Hepatocyte (in vitro differentiated cells): ENCODE data around the gene PSD. TPM values are rescaled to one million over a fixed set of nuclear protein-coding genes. Genes with fewer than 3 reads are reported as not detected.

Experiments
- DNase-seq: peaks from one replicate; pipeline ENCODE4 v3.0.0-alpha.2; 2016; ENCODE audit warnings: low spot score
- H2AFZ ChIP-seq: fragments of 200-600 bp; sonication (generic); 2 replicates; pipeline ENCODE4 v1.6.0; 2016; ENCODE audit warnings: antibody characterized with exemption, mild to moderate bottlenecking
- H3K27ac ChIP-seq: fragments of 200-600 bp; sonication (generic); 2 replicates; pipeline ENCODE4 v1.5.1; 2016; ENCODE audit warnings: mild to moderate bottlenecking
- H3K27me3 ChIP-seq: fragments of 200-600 bp; sonication (generic); 2 replicates; pipeline ENCODE4 v1.6.1; 2016
- H3K36me3 ChIP-seq: fragments of 200-600 bp; sonication (generic); replicated peaks from 2 replicates; pipeline ENCODE4 v1.5.1; 2016; ENCODE audit warnings: low read depth; ENCODE audit not compliant: insufficient read depth
- H3K4me1 ChIP-seq: fragments of 200-600 bp; sonication (generic); 2 replicates; pipeline ENCODE4 v1.5.1; 2016; ENCODE audit warnings: mild to moderate bottlenecking, moderate library complexity; ENCODE audit not compliant: insufficient read depth
- H3K4me2 ChIP-seq: fragments of 200-600 bp; sonication (generic); 2 replicates; pipeline ENCODE4 v1.6.0; 2016
- H3K4me3 ChIP-seq: fragments of 200-600 bp; sonication (generic); 2 replicates; pipeline ENCODE4 v1.5.1; 2016; ENCODE audit warnings: mild to moderate bottlenecking
- H3K79me2 ChIP-seq: fragments of 200-600 bp; sonication (generic); 2 replicates; pipeline ENCODE4 v1.6.0; 2017; ENCODE audit warnings: mild to moderate bottlenecking
- H3K9me2 ChIP-seq: fragments of 200-600 bp; sonication (generic); replicated peaks from 2 replicates; pipeline ENCODE4 v1.6.0; 2017; ENCODE audit warnings: mild to moderate bottlenecking; ENCODE audit not compliant: insufficient read depth
- H3K9me3 ChIP-seq: fragments of 200-600 bp; sonication (generic); 2 replicates; pipeline ENCODE4 v1.5.1; 2016; ENCODE audit warnings: low read depth, mild to moderate bottlenecking
- H4K20me1 ChIP-seq: fragments of 200-600 bp; sonication (generic); 2 replicates; pipeline ENCODE4 v1.6.0; 2016; ENCODE audit warnings: mild to moderate bottlenecking; ENCODE audit not compliant: insufficient read depth, poor library complexity, severe bottlenecking
- EZH2 ChIP-seq: fragments of 200-600 bp; sonication (generic); IDR thresholded peaks from 2 replicates; pipeline ENCODE4 v1.6.1; 2016; ENCODE audit warnings: antibody characterized with exemption, mild to moderate bottlenecking, borderline replicate concordance
- EZH2phosphoT487 ChIP-seq: fragments of 200-600 bp; sonication (generic); IDR thresholded peaks from one replicate; pipeline ENCODE4 v1.6.1; 2018; ENCODE audit warnings: antibody characterized with exemption, mild to moderate bottlenecking, low read depth, moderate library complexity; ENCODE audit not compliant: unreplicated experiment, severe bottlenecking
- WGBS: methylation state at CpG from one replicate; pipeline ENCODE4 v1.1.6; 2016; ENCODE audit warnings: low lambda C conversion rate; ENCODE audit errors: missing lambda C conversion rate; 5-methylcytosine and 5-hydroxymethylcytosine counted together
- polyA plus RNA-seq: library from polyadenylated mRNA; unstranded; fragments of >200 nt; fragmentation: Nextera tagmentation; extraction: Ambion mirVana; gene quantifications from 2 replicates; pipeline ENCODE4 v1.2.1, GENCODE V29; 2016
- total RNA-seq: library from RNA; depleted of rRNA; stranded (reverse); fragments of >200 nt; gene quantifications from 2 replicates; pipeline ENCODE4 v1.2.3, GENCODE V29; 2014
- TF ChIP-seq, protein P1 (sequence below): fragments of 200-600 bp; sonication (generic); IDR thresholded peaks from 2 replicates; pipeline ENCODE4 v1.5.1; 2016; ENCODE audit warnings: antibody characterized with exemption, mild to moderate bottlenecking; ENCODE audit not compliant: poor library complexity

Gene PSD
- total RNA-seq (9.9 and 13.1 TPM in 2 replicates), polyA plus RNA-seq (20.1 and 21.5 TPM in 2 replicates)

DNA sequence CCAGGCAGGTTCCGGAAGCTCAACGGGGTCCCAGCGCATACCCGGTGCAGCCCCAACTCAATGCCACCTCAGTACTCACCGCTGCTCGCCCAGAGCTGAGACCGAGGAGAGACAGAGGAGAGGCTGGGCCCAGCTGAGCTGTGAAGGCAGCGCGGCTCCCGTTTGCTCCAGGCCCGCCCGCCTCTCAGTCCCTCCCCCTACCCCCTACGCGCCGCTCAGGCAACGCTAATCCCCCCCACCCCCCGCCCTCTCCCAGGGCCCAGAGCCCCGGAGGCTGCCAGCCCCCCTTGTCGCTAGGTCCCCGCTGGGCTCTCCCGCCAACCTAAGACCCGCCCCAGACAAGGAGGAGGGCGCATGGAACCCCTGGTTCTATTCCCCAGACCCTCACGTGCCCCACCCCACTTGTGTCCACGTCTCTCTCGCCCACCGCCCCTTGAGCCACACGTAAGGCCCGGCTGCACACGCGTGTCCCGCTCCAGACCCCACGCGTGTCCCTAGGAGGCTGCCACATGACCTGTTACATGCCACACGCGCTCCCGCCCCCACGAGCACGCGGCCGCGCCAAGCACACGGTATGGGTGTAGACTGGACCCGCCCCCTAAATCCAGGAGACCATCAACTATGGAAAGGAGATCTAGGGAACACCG, at the start of gene PSD:
TSS of gene PSD (minus strand) at position 164 of the 647 bp plus-strand sequence. CDS start 1,747 bp downstream, outside the sequence.
- peak within 1 kb of the TSS; percentile 100 for H3K4me2 ChIP-seq
- peaks cover 15% of the 10 kb centered on the region for H3K79me2 ChIP-seq
- H3K9me2 ChIP-seq: no peaks in the 10 kb centered on the region
- peaks cover 14% of the 10 kb centered on the region for H3K27me3 ChIP-seq
- H2AFZ ChIP-seq: no peak within 1 kb of the TSS
- WGBS: 7% methylated on average over 30 of the region's 45 CpGs
- H3K4me1 ChIP-seq: peaks cover 24% of the 10 kb centered on the region
- H3K4me3 ChIP-seq: peak within 1 kb of the TSS; percentile 63
- H4K20me1 ChIP-seq: peaks cover 5% of the 10 kb centered on the region
- H3K27ac ChIP-seq: no peak within 1 kb of the TSS
- no peak for DNase-seq
- no peaks in the 10 kb centered on the region for H3K9me3 ChIP-seq
- H3K36me3 ChIP-seq: no peaks in the 10 kb centered on the region
- TF ChIP-seq EZH2phosphoT487 (no peak), EZH2 (no peak)
- TF ChIP-seq, protein P1, sequence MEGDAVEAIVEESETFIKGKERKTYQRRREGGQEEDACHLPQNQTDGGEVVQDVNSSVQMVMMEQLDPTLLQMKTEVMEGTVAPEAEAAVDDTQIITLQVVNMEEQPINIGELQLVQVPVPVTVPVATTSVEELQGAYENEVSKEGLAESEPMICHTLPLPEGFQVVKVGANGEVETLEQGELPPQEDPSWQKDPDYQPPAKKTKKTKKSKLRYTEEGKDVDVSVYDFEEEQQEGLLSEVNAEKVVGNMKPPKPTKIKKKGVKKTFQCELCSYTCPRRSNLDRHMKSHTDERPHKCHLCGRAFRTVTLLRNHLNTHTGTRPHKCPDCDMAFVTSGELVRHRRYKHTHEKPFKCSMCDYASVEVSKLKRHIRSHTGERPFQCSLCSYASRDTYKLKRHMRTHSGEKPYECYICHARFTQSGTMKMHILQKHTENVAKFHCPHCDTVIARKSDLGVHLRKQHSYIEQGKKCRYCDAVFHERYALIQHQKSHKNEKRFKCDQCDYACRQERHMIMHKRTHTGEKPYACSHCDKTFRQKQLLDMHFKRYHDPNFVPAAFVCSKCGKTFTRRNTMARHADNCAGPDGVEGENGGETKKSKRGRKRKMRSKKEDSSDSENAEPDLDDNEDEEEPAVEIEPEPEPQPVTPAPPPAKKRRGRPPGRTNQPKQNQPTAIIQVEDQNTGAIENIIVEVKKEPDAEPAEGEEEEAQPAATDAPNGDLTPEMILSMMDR: no peak

DNA sequence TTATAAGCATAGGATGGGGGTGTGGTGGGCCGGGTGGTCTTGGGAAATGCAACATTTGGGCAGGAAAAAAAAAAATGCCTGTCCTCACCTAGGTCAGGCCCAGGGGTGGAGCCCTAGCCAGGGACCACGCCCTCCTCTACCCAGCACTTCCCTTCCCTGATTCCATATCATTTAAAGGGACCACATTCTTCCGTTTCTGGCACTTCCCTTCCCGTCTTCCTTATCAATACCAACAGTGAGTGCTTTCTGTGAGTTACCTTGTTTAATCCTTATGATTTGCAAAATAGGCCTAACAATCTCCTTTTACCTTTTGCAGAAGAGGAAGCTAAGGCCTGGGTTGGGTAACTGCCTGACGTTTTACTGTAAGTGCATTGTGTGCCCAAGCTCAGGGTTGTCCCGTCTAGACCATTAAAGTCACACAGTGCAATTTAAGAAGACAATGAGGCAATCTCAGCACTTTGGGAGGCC, 49.4 kb upstream of the PSD start:
- no peak for DNase-seq
- H3K36me3 ChIP-seq: no peaks in the 10 kb centered on the region
- peaks cover 8% of the 10 kb centered on the region for H3K4me1 ChIP-seq
- H3K9me2 ChIP-seq: no peaks in the 10 kb centered on the region
- no peak overlapping the region for H3K27ac ChIP-seq
- H3K9me3 ChIP-seq: no peaks in the 10 kb centered on the region
- peaks cover 7% of the 10 kb centered on the region for H3K79me2 ChIP-seq
- H2AFZ ChIP-seq: no peak overlapping the region
- H4K20me1 ChIP-seq: no peaks in the 10 kb centered on the region
- TF ChIP-seq EZH2 (no peak), EZH2phosphoT487 (no peak)
- TF ChIP-seq, protein P1: no peak
- no peak overlapping the region for H3K4me3 ChIP-seq
- H3K27me3 ChIP-seq: no peaks in the 10 kb centered on the region
- H3K4me2 ChIP-seq: no peak overlapping the region
- 76% methylated on average over 6 of the region's 6 CpGs for WGBS

DNA sequence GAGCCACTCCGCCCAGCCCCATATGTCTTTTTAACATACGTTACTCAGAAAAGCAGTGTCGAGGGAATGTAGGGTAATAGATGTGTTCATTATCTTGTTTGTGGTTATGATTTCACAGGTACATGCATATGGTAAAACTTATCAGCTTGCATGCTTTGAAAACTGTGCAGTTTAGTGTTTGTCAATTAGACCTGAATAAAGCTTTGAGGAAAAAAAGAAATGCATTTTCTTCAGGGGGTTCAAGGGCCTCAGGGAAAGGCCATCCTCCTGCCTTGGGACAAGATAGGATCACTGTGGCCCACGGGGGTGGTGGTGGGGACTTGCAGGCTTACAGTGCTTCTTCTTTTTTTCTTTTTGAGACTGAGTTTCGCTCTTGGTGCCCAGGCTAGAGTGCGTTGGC, 48.7 kb upstream of the PSD start:
- H3K9me2 ChIP-seq: no peaks in the 10 kb centered on the region
- WGBS: 86% methylated on average over 6 of the region's 6 CpGs
- peaks cover 8% of the 10 kb centered on the region for H3K4me1 ChIP-seq
- peaks cover 7% of the 10 kb centered on the region for H3K79me2 ChIP-seq
- no peak for DNase-seq
- H3K4me3 ChIP-seq: no peak overlapping the region
- no peak overlapping the region for H3K27ac ChIP-seq
- no peak overlapping the region for H3K4me2 ChIP-seq
- H3K36me3 ChIP-seq: no peaks in the 10 kb centered on the region
- TF ChIP-seq, protein P1: no peak
- no peak for TF ChIP-seq EZH2
- TF ChIP-seq EZH2phosphoT487: no peak
- H3K9me3 ChIP-seq: no peaks in the 10 kb centered on the region
- H2AFZ ChIP-seq: no peak overlapping the region
- H4K20me1 ChIP-seq: no peaks in the 10 kb centered on the region
- no peaks in the 10 kb centered on the region for H3K27me3 ChIP-seq
